Right lung (tissue), 5 donors: ENCODE data around the gene HECTD3. TPM values are rescaled to one million over a fixed set of nuclear protein-coding genes. Genes with fewer than 3 reads are reported as not detected.
"Not testable (repeated sequence)": the region's sequence is repeated elsewhere in the genome, so short reads cannot be mapped to it uniquely, and the experiment has no call there.

Experiments
- DNase-seq, 2 donors: peaks; one replicate each; pipeline ENCODE4 v3.0.0-alpha.2; 2013
- polyA plus RNA-seq, 5 donors: library from polyadenylated mRNA; unstranded; fragments of 120-200 nt; gene quantifications; one replicate each; pipeline versions ENCODE4 v1.2.1 to v1.2.3, GENCODE V29; 2013; ENCODE audit warnings: inconsistent platforms in 1 of 5, low replicate concordance in 1 of 5; ENCODE audit not compliant: insufficient read length in 5 of 5, insufficient read depth in 1 of 5

The HECTD3 gene
- polyA plus RNA-seq, 5 donors, result 27.6 to 33.1 (median 32.2) TPM

- DNase-seq, result no peak
Observed at GRCh38 chr1:44994309-44994898, 16.7 kb downstream of the HECTD3 start.

GRCh38 chr1:44988531-44989156 is 22.5 kb downstream of the HECTD3 start:
- no peak for DNase-seq

DNA sequence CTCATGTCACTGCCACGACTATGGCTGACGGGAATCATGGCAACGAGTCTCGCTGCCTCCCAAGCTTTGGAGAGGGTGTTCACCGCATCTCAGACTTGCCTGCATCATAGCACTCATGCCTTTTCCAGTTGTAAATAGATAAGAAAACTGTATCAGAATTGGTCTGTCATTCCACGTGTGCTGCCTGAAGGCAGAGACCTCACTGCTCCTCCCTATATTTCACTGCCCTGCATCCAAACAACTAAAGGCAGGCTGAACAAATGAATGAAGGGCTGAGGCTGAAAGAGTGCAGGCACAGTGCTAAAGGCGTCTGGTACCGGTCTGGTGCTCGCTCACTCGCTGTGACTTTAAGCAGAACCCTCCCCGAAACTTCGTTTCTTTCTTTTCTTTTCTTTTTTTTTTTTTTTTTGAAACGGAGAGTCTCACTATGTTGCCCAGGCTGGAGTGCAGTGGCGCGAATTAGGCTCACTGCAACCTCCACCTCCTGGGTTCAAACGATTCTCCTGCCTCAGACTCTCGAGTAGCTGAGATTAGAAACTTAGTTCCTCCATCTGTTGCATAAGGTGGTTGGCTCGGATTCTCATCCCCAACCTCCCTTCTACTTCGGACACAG is 25.3 kb downstream of the HECTD3 start:
- DNase-seq, result no peak

GRCh38 chr1:44977372-44977771 is 33.8 kb downstream of the HECTD3 start:
- not testable (repeated sequence) for DNase-seq

DNA sequence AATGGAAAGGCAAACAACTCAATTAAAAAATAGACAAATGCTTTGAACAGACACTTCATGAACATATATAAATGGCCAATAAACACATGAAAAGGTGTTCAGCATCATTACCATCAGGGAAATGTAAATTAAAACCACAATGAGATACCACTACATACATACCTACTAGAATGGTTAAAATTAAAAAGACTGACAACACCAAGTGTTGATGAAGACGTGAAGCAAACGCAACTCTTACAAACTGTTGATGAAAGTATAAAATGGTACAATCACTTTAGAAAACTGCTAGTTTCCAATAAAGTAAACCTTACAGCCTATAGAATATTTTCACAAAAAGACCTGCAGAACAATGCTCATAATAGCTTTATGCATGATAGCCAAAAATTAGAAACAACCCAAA is 34.9 kb downstream of the HECTD3 start:
- DNase-seq, result no peak

DNA sequence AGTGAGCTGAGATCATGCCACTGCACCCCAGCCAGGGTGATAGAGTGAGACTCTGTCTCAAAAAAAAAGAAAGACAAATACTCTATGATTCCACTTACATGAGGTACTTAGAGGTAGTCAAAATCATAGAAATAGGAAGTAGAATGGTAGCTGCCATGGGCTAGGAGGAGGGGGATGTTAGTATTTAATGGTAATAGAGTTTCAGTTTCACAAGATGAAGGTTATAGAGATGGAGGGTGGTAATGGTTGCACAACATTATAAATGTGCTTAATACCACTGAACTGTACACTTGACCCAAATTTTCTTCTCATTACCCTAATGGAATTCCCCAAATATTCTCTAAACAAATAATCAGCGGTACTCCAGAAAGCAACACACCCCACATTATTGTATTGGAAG is 37.5 kb downstream of the HECTD3 start:
- no peak for DNase-seq

- DNase-seq, result no peak
Observed at GRCh38 chr1:44970317-44970716, 40.8 kb downstream of the HECTD3 start.

DNA sequence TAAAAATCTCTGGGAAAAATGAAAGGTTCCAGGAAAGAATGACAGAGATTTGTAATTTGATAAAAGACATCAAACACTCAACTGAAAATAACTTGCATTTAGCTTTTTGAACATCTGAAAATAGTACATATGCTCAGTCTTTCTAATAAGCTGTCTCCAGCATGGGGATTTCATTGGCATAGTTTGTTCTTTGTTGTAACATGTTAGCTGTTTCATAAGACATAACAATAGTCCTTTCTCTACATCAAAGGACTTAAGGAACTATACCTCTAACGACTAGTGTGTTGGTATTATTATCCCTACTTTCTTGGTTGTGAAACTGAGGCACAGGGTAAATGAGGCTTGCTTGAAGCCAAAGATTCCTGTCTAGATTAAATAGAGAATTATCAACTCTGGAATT is 46.7 kb downstream of the HECTD3 start:
- no peak for DNase-seq

- DNase-seq, result no peak
Observed at GRCh38 chr1:44962729-44963128, 48.4 kb downstream of the HECTD3 start.

DNA sequence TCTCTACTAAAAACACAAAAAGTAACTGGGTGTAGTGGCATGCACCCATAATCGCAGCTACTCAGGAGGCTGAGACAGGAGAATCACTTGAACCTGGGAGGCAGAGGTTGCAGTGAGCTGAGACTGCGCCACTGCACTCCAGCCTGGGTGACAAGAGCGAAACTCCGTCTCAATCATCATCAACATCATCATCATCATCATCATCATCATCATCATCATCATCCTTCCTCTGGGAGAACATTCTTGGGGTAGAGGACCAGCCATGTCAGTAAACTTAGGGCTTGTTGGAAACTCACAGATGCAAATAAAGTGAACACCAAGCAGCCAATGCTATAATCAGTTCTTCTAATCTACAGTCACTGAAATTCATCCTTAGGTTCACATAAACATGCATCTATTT is 49.1 kb downstream of the HECTD3 start:
- DNase-seq, result not testable (repeated sequence)

DNA sequence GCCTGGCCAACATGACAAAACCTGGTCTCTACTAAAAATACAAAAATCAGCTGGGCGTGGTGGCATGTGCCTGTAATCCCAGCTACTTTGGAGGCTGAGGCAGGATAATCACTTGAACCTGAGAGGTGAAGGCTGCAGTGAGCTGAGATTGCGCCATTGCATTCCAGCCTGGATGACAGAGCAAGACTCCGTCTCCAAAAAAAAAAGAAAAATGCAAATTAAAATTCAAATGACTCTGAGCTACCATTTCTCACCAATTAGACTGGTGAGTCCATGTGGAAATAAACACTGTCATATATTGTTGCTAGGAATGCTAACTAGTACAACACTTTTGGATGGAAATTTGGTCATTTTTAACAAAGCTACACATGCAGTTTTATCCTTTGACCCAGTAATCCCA is 53.6 kb downstream of the HECTD3 start:
- not testable (repeated sequence) for DNase-seq

GRCh38 chr1:44956077-44956476 is 55.0 kb downstream of the HECTD3 start:
- DNase-seq, result not testable (repeated sequence)

Other genes starting within 250 kb of the HECTD3 start
- 1,000 to 10,000 TPM; 2,874 to 3,551 (median 2,984) TPM for gene RPS8, start 235.8 kb downstream of the HECTD3 start, polyA plus RNA-seq
- 1 to 10 TPM in 2 of 5 donors, under 1 TPM in 3; 0.48 to 1.4 (median 0.96) TPM for gene BEST4, start 223.2 kb downstream of the HECTD3 start, polyA plus RNA-seq
- gene PLK3, start 210.9 kb downstream of the HECTD3 start, polyA plus RNA-seq, result 10 to 100 TPM in 3 of 5 donors, 1 to 10 TPM in 2; 7.3 to 12.7 (median 10.8) TPM
- 1 to 10 TPM in 1 of 5 donors, under 1 TPM in 4; 0.34 to 2.0 (median 0.74) TPM for gene DYNLT4, start 204.0 kb downstream of the HECTD3 start, polyA plus RNA-seq
- gene BTBD19, start 202.8 kb downstream of the HECTD3 start, polyA plus RNA-seq, result 10 to 100 TPM; 20.5 to 27.7 (median 20.9) TPM
- 1 to 10 TPM; 5.2 to 9.7 (median 6.0) TPM for gene PTCH2, start 168.1 kb downstream of the HECTD3 start, polyA plus RNA-seq
- gene EIF2B3, start 24.7 kb downstream of the HECTD3 start, polyA plus RNA-seq, result 10 to 100 TPM; 26.7 to 31.0 (median 28.5) TPM
- gene UROD, start 930 bp upstream of the HECTD3 start, polyA plus RNA-seq, result 100 to 1,000 TPM in 1 of 5 donors, 10 to 100 TPM in 4; 90.1 to 110 (median 94.8) TPM
- gene ZSWIM5, start 195.3 kb upstream of the HECTD3 start, polyA plus RNA-seq, result 1 to 10 TPM; 4.5 to 5.4 (median 4.7) TPM